Measurements from ENCODE around the gene SPTB. TPM values are rescaled to one million over a fixed set of nuclear protein-coding genes. Genes with fewer than 3 reads are reported as not detected.

The SPTB gene
- total RNA-seq, 2 experiments from 2014 or later = 0.03 to 0.08 TPM

GRCh38 chr14:64714432-64715025 is 165.2 kb downstream of the SPTB start:
- Mint-ChIP-seq H3K27me3 (peaks cover 4% of the 10 kb centered on the region), H3K36me3 (ENCODE audit: low read depth) (peaks cover 5% of the 10 kb centered on the region), H3K9me3 (peaks cover 10% of the 10 kb centered on the region), H3K27ac (no peak overlapping the region), H3K4me1 (ENCODE audit: low read depth) (peaks cover 62% of the 10 kb centered on the region), H3K4me3 (no peak overlapping the region)
- Histone ChIP-seq H3K4me1 (ENCODE audit: insufficient read depth, low read length) (peaks cover 74% of the 10 kb centered on the region), H3K9me3 (ENCODE audit: control insufficient read depth in 1 of 2, insufficient read depth in 1 of 2, low read length in 2 of 2) (no peaks in the 10 kb centered on the region), H3K27me3 (ENCODE audit: control insufficient read depth in 1 of 2, insufficient read depth in 2 of 2, low read length in 2 of 2) (no peaks in the 10 kb centered on the region), H3K4me3 (ENCODE audit: low read length) (no peak overlapping the region), H3K27ac (ENCODE audit: low read depth in 1 of 2, low read length in 2 of 2) (no peak overlapping the region), H3K36me3 (ENCODE audit: insufficient read depth, low read length) (no peaks in the 10 kb centered on the region)
- ATAC-seq (ENCODE audit: poor library complexity) = no peak
- peak in 1 of 14 experiments; percentile 8 for DNase-seq
- CTCF ChIA-PET = no interaction called here
- intact Hi-C loops (cut with DNase I, micrococcal nuclease) = no loop called here
- TF ChIP-seq CTCF (IDR thresholded peaks at IDR 0.05) = no peak
- POLR2A ChIA-PET = no interaction called here

GRCh38 chr14:64713677-64714076 is 166.0 kb downstream of the SPTB start:
- H3K4me1 ChIP-seq (ENCODE audit: insufficient read depth, low read length) = peaks cover 74% of the 10 kb centered on the region
- H3K27ac ChIP-seq (ENCODE audit: low read depth in 1 of 2, low read length in 2 of 2) = no peak overlapping the region
- ChIA-PET CTCF (no interaction called here), POLR2A (no interaction called here)
- peaks cover 10% of the 10 kb centered on the region for H3K9me3 Mint-ChIP-seq
- H3K27ac Mint-ChIP-seq = no peak overlapping the region
- peaks cover 4% of the 10 kb centered on the region for H3K27me3 Mint-ChIP-seq
- TF ChIP-seq CTCF (IDR thresholded peaks at IDR 0.05) = no peak
- peaks cover 65% of the 10 kb centered on the region for H3K4me1 Mint-ChIP-seq (ENCODE audit: low read depth)
- H3K36me3 ChIP-seq (ENCODE audit: insufficient read depth, low read length) = no peaks in the 10 kb centered on the region
- no peaks in the 10 kb centered on the region for H3K27me3 ChIP-seq (ENCODE audit: control insufficient read depth in 1 of 2, insufficient read depth in 2 of 2, low read length in 2 of 2)
- H3K9me3 ChIP-seq (ENCODE audit: control insufficient read depth in 1 of 2, insufficient read depth in 1 of 2, low read length in 2 of 2) = no peaks in the 10 kb centered on the region
- H3K4me3 ChIP-seq (ENCODE audit: low read length) = no peak overlapping the region
- DNase-seq (no peak), ATAC-seq (ENCODE audit: poor library complexity) (no peak)
- peaks cover 5% of the 10 kb centered on the region for H3K36me3 Mint-ChIP-seq (ENCODE audit: low read depth)
- intact Hi-C loops (cut with DNase I, micrococcal nuclease) = no loop called here
- no peak overlapping the region for H3K4me3 Mint-ChIP-seq

GRCh38 chr14:64711039-64711438 is 168.7 kb downstream of the SPTB start:
- peaks cover 10% of the 10 kb centered on the region for H3K9me3 Mint-ChIP-seq
- Histone ChIP-seq H3K27me3 (ENCODE audit: control insufficient read depth in 1 of 2, insufficient read depth in 2 of 2, low read length in 2 of 2) (no peaks in the 10 kb centered on the region), H3K27ac (ENCODE audit: low read depth in 1 of 2, low read length in 2 of 2) (peak overlapping the region in 1 of 2 donors; percentile 25), H3K9me3 (ENCODE audit: control insufficient read depth in 1 of 2, insufficient read depth in 1 of 2, low read length in 2 of 2) (no peaks in the 10 kb centered on the region), H3K4me3 (ENCODE audit: low read length) (no peak overlapping the region), H3K4me1 (ENCODE audit: insufficient read depth, low read length) (peaks cover 71% of the 10 kb centered on the region), H3K36me3 (ENCODE audit: insufficient read depth, low read length) (no peaks in the 10 kb centered on the region)
- H3K36me3 Mint-ChIP-seq (ENCODE audit: low read depth) = no peaks in the 10 kb centered on the region
- no peak for TF ChIP-seq CTCF (IDR thresholded peaks at IDR 0.05)
- POLR2A ChIA-PET = interaction anchor here (4.9 kb wide), 1 partner anchor 13 kb away, joined by 18 read pairs; no protein-coding TSS in a partner anchor
- H3K4me3 Mint-ChIP-seq = no peak overlapping the region
- ATAC-seq (ENCODE audit: poor library complexity) = no peak
- CTCF ChIA-PET = interaction anchor here (0.7 kb wide), 1 partner anchor 335 kb away, joined by 3 read pairs; no protein-coding TSS in a partner anchor
- intact Hi-C loops (cut with DNase I, micrococcal nuclease) = no loop called here
- no peak overlapping the region for H3K27ac Mint-ChIP-seq
- peaks cover 10% of the 10 kb centered on the region for H3K27me3 Mint-ChIP-seq
- DNase-seq = peak in 1 of 14 experiments; percentile 2
- H3K4me1 Mint-ChIP-seq (ENCODE audit: low read depth) = peaks cover 61% of the 10 kb centered on the region

Measured in CD4-positive, alpha-beta T cell (primary cell).